Esophagus (tissue), 2 donors: ENCODE data around the gene SRRT. TPM values are rescaled to one million over a fixed set of nuclear protein-coding genes. Genes with fewer than 3 reads are reported as not detected.

Source experiments
- H3K27ac ChIP-seq, 2 donors: one replicate each; pipeline ENCODE4 v1.5.1; 2013; ENCODE audit warnings: low read depth in 2 of 2, mild to moderate bottlenecking in 2 of 2, inconsistent platforms in 1 of 2, low read length in 1 of 2, moderate library complexity in 1 of 2
- H3K27me3 ChIP-seq, 2 donors: one replicate each; pipeline ENCODE4 v1.6.1; 2013; ENCODE audit warnings: low read length in 2 of 2, control low read depth in 1 of 2, mild to moderate bottlenecking in 1 of 2; ENCODE audit not compliant: insufficient read depth in 2 of 2, control insufficient read depth in 1 of 2
- H3K36me3 ChIP-seq, 2 donors: one replicate each; pipeline ENCODE4 v1.6.1; 2013; ENCODE audit warnings: low read length in 1 of 2; ENCODE audit not compliant: control insufficient read depth in 2 of 2, insufficient read depth in 2 of 2
- H3K4me1 ChIP-seq, 2 donors: one replicate each; pipeline ENCODE4 v1.6.1; 2013; ENCODE audit warnings: low read length in 1 of 2; ENCODE audit not compliant: control insufficient read depth in 2 of 2, insufficient read depth in 2 of 2
- H3K4me3 ChIP-seq, 2 donors: one replicate each; pipeline ENCODE4 v1.5.1; 2013; ENCODE audit warnings: low read length in 2 of 2, mild to moderate bottlenecking in 2 of 2, low read depth in 1 of 2, moderate library complexity in 1 of 2
- H3K9me3 ChIP-seq, 2 donors: one replicate each; pipeline ENCODE4 v1.6.1; 2013; ENCODE audit warnings: mild to moderate bottlenecking in 2 of 2, low read depth in 1 of 2, low read length in 1 of 2, moderate library complexity in 1 of 2; ENCODE audit not compliant: control insufficient read depth in 2 of 2, insufficient read depth in 1 of 2
- WGBS, 2 donors: extraction: QIAGEN DNeasy Blood & Tissue Kit; methylation state at CpG; one replicate each; pipeline ENCODE4 v1.1.7; 2013; 5-methylcytosine and 5-hydroxymethylcytosine counted together
- polyA plus RNA-seq, 2 donors: library from polyadenylated mRNA; stranded (reverse); fragments of 200-250 nt; gene quantifications; one replicate each; pipeline ENCODE4 v1.2.3, GENCODE V29; 2013
- donor health status: healthy with polysubstance abuse.
- donor health status: Bipolar disorder and iron deficiency.

SRRT gene
- polyA plus RNA-seq, 2 donors: 70.7 to 105 TPM

DNA sequence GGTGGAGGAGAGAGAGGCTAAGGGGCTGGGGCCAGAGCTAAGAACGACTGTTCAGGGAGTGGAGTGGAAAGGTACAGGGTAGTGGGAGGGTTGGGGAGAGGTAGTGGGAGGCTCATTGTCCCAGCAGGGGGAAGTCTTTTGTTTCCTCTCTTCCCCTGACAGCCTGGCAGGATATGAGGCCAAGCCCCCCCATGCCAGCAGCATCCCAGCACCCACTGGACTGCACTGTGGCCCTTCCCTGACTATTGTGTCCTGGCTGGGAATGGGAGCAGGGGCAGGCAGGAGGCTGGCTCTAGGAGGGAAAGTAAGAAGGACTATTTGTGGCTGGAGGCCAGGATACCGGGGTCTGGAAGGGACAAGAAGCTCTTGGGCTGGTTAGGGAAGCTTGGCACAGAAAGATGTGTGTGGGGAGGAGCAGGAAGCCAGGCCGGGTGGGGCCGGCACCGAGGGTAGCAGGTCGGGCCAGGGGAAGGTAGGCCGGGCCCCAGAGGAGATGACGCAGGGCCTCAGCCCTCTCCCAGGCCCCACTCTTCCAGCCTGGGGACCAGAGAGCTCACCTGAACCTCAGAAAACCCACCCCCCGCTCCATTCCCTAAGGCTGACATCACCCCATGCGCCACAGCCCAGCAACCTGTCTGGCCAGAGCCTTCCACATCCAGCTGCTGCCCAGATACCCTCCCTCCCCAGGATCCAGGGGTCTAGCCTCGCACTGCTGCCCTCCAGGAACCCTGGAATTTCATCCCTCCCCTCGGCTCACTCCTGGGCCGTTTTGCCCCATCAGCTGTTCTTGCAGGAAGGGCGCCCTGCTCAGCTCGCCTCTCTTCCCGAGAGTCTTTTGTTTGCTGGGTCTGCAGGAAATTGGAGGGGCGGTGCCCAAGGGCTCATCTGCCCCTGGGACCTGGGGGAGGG is 38.7 kb upstream of the SRRT start:
- Histone ChIP-seq H3K36me3 (no peaks in the 10 kb centered on the region), H3K9me3 (no peaks in the 10 kb centered on the region), H3K4me1 (no peaks in the 10 kb centered on the region), H3K4me3 (no peak overlapping the region), H3K27ac (peak overlapping the region; percentile 75 to 91), H3K27me3 (no peaks in the 10 kb centered on the region)
- 42 to 43% methylated on average over 17 of the region's 17 CpGs for WGBS, 2 donors

GRCh38 chr7:100836812-100837098 is 38.1 kb upstream of the SRRT start:
- Histone ChIP-seq H3K9me3 (no peaks in the 10 kb centered on the region), H3K4me1 (no peaks in the 10 kb centered on the region), H3K27me3 (no peaks in the 10 kb centered on the region), H3K36me3 (no peaks in the 10 kb centered on the region), H3K27ac (peak overlapping the region; percentile 75 to 91), H3K4me3 (peak overlapping the region in 1 of 2 donors; percentile 36)
- WGBS, 2 donors: 30 to 39% methylated on average over 6 of the region's 6 CpGs

- Histone ChIP-seq H3K4me1 (no peaks in the 10 kb centered on the region), H3K4me3 (peak overlapping the region; percentile 33 to 36), H3K27ac (peak overlapping the region; percentile 75 to 91), H3K9me3 (no peaks in the 10 kb centered on the region), H3K27me3 (no peaks in the 10 kb centered on the region), H3K36me3 (no peaks in the 10 kb centered on the region)
- WGBS, 2 donors: 3 to 4% methylated on average over 37 of the region's 37 CpGs
Measured at GRCh38 chr7:100837099-100837836, 37.6 kb upstream of the SRRT start.

GRCh38 chr7:100839361-100839760 is 35.5 kb upstream of the SRRT start:
- WGBS, 2 donors: 93 to 94% methylated on average over 18 of the region's 18 CpGs
- Histone ChIP-seq H3K4me1 (no peaks in the 10 kb centered on the region), H3K9me3 (no peaks in the 10 kb centered on the region), H3K36me3 (no peaks in the 10 kb centered on the region), H3K4me3 (no peak overlapping the region), H3K27me3 (no peaks in the 10 kb centered on the region), H3K27ac (no peak overlapping the region)

DNA sequence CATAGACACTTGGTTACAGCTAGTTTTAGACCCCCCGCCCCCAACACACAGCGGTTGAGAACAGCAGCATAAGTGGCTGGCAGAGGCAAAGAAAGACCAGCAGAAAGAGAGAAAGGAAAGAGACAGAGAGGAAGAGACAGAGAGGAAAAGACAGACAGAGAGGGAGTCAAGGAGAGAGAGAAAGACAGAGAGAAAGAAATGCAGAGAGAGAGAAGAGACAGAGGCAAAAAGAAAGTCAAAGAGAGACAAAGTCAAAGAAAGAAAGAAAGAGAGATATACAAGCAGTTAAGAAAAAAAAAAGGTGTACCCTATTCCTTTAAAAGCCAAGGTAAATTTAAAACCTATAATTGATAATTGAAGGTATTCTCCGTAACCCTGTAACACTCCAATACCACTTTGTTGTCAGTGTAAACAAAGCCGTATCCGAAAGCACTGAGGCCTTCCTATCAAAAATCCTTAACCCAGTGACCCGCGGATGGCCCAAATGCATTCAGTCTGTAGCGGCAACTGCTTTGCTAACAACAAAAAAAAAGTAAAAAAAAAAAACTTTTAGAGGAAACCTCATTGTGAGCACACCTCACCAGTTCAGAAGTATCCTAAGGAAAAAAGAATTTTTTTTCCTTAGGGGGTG is 34.3 kb upstream of the SRRT start:
- 71 to 79% methylated on average over 8 of the region's 8 CpGs for WGBS, 2 donors
- H3K36me3 ChIP-seq: no peaks in the 10 kb centered on the region
- H3K27ac ChIP-seq: no peak overlapping the region
- H3K9me3 ChIP-seq: no peaks in the 10 kb centered on the region
- no peaks in the 10 kb centered on the region for H3K4me1 ChIP-seq
- no peaks in the 10 kb centered on the region for H3K27me3 ChIP-seq
- H3K4me3 ChIP-seq: no peak overlapping the region

DNA sequence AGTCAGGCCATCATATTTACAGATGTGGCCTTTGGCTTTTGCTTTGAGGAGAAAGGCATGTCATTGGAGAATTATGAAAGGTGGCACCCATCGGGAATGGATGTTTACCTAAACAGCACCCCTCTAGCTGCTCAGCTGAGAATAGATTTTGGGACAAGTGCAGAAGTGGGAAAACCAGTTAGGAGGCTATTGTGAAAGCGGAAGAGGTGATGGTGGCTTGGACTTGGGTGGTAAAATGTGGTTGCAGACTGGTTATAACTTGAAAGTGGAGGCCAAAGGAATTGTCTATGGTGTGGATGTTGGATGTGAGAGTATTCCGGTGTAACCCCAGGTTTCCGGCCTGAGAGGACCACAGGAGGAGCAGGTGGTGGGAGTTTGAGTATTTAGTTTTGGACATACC is 27.5 kb upstream of the SRRT start:
- no peaks in the 10 kb centered on the region for H3K9me3 ChIP-seq
- 91% methylated on average over 4 of the region's 4 CpGs for WGBS, 2 donors
- H3K36me3 ChIP-seq: no peaks in the 10 kb centered on the region
- no peaks in the 10 kb centered on the region for H3K27me3 ChIP-seq
- H3K27ac ChIP-seq: no peak overlapping the region
- H3K4me3 ChIP-seq: no peak overlapping the region
- peaks cover 0 to 6% of the 10 kb centered on the region in 2 donors for H3K4me1 ChIP-seq

GRCh38 chr7:100852048-100852872 is 22.6 kb upstream of the SRRT start, which contains the start of gene SLC12A9:
Gene SLC12A9, plus strand, starts transcription at chr7:100852713. Its CDS starts 1,485 bp downstream, at chr7:100854198.
- WGBS, 2 donors: 0 to 1% methylated on average over 65 to 71 of the region's 71 CpGs
- H3K27ac ChIP-seq: peak within 1 kb of the TSS in 1 of 2 donors; percentile 50
- H3K36me3 ChIP-seq: peaks cover 0 to 6% of the 10 kb centered on the region in 2 donors
- no peaks in the 10 kb centered on the region for H3K27me3 ChIP-seq
- peak within 1 kb of the TSS; percentile 61 to 64 for H3K4me3 ChIP-seq
- H3K4me1 ChIP-seq: peaks cover 0 to 3% of the 10 kb centered on the region in 2 donors
- H3K9me3 ChIP-seq: no peaks in the 10 kb centered on the region

- no peaks in the 10 kb centered on the region for H3K9me3 ChIP-seq
- WGBS, 2 donors: 91 to 92% methylated on average over 14 of the region's 14 CpGs
- no peak overlapping the region for H3K27ac ChIP-seq
- no peak overlapping the region for H3K4me3 ChIP-seq
- no peaks in the 10 kb centered on the region for H3K27me3 ChIP-seq
- peaks cover 4 to 11% of the 10 kb centered on the region in 2 donors for H3K36me3 ChIP-seq
- H3K4me1 ChIP-seq: no peaks in the 10 kb centered on the region
Measured at GRCh38 chr7:100854146-100854895, 20.6 kb upstream of the SRRT start.
